ENCODE data around the gene ATP12A.

- TF ChIP-seq CTCF (IDR thresholded peaks at IDR 0.05) (peak; percentile 45), POLR2AphosphoS5 (IDR thresholded peaks at IDR 0.05; ENCODE audit: low read depth, low read length) (no peak), REST (IDR thresholded peaks at IDR 0.05; ENCODE audit: insufficient read depth in 1 of 2, low read depth in 2 of 2, low read length in 1 of 2) (no peak), TCF7L2 (IDR thresholded peaks at IDR 0.05; ENCODE audit: low read depth, low read length) (no peak)
These were observed 60.9 kb downstream of the ATP12A start for GRCh38 chr13:24741016-24741662.
